OCI-LY1 (cell line): ENCODE measurements around the gene SAMD11.

Source experiments
- H2AFZ ChIP-seq: fragments of 200-600 bp; sonication (generic), shearing (Covaris generic); 2 replicates; pipeline ENCODE4 v1.6.0; 2014; ENCODE audit warnings: antibody characterized with exemption, mild to moderate bottlenecking, low read length
- H3F3A ChIP-seq: fragments of 200-600 bp; sonication (generic), shearing (Covaris generic); 2 replicates; pipeline ENCODE4 v1.6.0; 2014; ENCODE audit warnings: mild to moderate bottlenecking, antibody characterized with exemption, low read length, moderate library complexity; ENCODE audit not compliant: insufficient read depth
- H3K27ac ChIP-seq: fragments of 200-600 bp; sonication (generic); 2 replicates; pipeline ENCODE4 v1.5.1; 2014; ENCODE audit warnings: low read length, mixed run types, mild to moderate bottlenecking, low read depth; ENCODE audit not compliant: poor library complexity, severe bottlenecking
- H3K27me3 ChIP-seq: fragments of 200-600 bp; sonication (generic); 2 replicates; pipeline ENCODE4 v1.6.0; 2014; ENCODE audit warnings: antibody characterized with exemption, mild to moderate bottlenecking, low read length, moderate library complexity; ENCODE audit not compliant: insufficient read depth
- H3K36me3 ChIP-seq: fragments of 200-600 bp; sonication (generic); 2 replicates; pipeline ENCODE4 v1.6.1; 2014; ENCODE audit warnings: mild to moderate bottlenecking, antibody characterized with exemption, low read length, moderate library complexity, mixed read lengths; ENCODE audit not compliant: insufficient read depth
- H3K4me1 ChIP-seq: fragments of 200-600 bp; sonication (generic); 2 replicates; pipeline ENCODE4 v1.5.1; 2014; ENCODE audit warnings: mild to moderate bottlenecking, low read length, moderate library complexity; ENCODE audit not compliant: insufficient read depth, severe bottlenecking
- H3K4me2 ChIP-seq: fragments of 200-600 bp; sonication (generic), shearing (Covaris generic); 2 replicates; pipeline ENCODE4 v1.6.1; 2014; ENCODE audit warnings: low read length
- H3K4me3 ChIP-seq: fragments of 200-600 bp; sonication (generic); 2 replicates; pipeline ENCODE4 v1.5.1; 2014; ENCODE audit warnings: low read length, low read depth, mild to moderate bottlenecking, mixed read lengths; ENCODE audit not compliant: poor library complexity, severe bottlenecking
- H3K79me2 ChIP-seq: fragments of 200-600 bp; shearing (Covaris generic); 2 replicates; pipeline ENCODE4 v1.6.1; 2016; ENCODE audit warnings: mixed run types, low read length, mixed read lengths; ENCODE audit not compliant: insufficient read depth
- H3K9ac ChIP-seq: fragments of 200-600 bp; sonication (generic), shearing (Covaris generic); 2 replicates; pipeline ENCODE4 v1.6.1; 2014; ENCODE audit warnings: mild to moderate bottlenecking, low read length, mixed read lengths
- H3K9me2 ChIP-seq: fragments of 200-600 bp; sonication (generic), shearing (Covaris generic); 2 replicates; pipeline ENCODE4 v1.6.1; 2014; ENCODE audit warnings: low read depth, mild to moderate bottlenecking, low read length, mixed read lengths
- H3K9me3 ChIP-seq: fragments of 200-600 bp; shearing (Covaris generic); 2 replicates; pipeline ENCODE4 v1.6.1; 2014; ENCODE audit warnings: low read length, mixed read lengths
- H4K20me1 ChIP-seq: fragments of 200-600 bp; sonication (generic), shearing (Covaris generic); 2 replicates; pipeline ENCODE4 v1.6.0; 2016; ENCODE audit warnings: mild to moderate bottlenecking, low read length; ENCODE audit not compliant: insufficient read depth
- EZH2 ChIP-seq: fragments of 200-600 bp; sonication (generic), shearing (Covaris generic); IDR thresholded peaks from 2 replicates; pipeline ENCODE4 v1.8.0; 2017; ENCODE audit warnings: borderline replicate concordance, mixed run types, mild to moderate bottlenecking, antibody characterized with exemption, low read length, moderate library complexity, mixed read lengths
- TF ChIP-seq, protein P1 (sequence below): fragments of 200-600 bp; sonication (generic), shearing (Covaris generic); IDR thresholded peaks from 2 replicates; pipeline ENCODE4 v1.5.1; 2017; ENCODE audit warnings: mild to moderate bottlenecking, antibody characterized with exemption, low read length, moderate library complexity, mixed read lengths

SAMD11 gene

DNA sequence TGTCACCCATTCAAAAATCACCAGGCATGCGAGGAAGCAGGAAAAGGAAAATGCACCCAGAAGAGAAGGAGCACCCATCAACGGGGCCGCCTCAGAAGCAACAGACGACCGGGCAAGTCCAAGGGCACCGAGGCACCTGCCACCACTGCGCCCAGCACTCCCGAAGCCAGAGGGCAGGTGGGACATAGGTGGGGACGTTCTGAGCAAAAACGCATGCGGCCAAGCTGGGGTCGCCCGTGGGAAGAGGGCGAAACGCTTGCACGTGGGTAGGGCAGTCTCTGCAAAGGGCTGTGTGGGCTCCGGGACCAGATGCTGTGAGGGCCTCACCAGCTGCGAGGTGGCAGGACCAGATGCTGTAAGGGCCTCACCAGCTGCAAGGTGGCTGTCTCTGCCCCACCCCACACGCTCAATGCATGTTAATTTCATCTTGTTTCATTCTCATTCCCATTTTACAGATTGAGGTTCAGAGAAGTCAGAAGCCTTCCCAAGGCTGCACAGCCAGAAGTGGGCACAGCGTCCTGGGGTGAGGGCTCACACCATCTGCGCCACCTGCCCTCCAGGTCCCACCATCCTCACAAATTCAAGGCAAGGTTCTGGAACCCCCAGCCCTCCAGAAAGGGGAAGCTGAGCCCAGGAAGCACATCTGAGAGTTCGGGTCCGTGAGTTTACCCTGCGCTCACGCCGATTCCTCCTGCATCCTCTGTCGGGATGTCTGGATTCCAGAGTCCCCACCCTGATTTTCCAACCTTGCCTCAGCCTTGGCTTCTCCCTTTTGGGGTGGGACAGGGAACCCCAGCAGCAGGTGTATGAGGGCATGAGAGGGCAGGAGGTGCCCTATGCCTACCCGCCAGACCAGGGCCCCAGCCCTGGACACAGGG is 8.2 kb upstream of the SAMD11 start:
- no peaks in the 10 kb centered on the region for H3K9me2 ChIP-seq
- no peaks in the 10 kb centered on the region for H3K36me3 ChIP-seq
- H3K4me3 ChIP-seq = no peak overlapping the region
- H3K9me3 ChIP-seq = no peaks in the 10 kb centered on the region
- no peak overlapping the region for H2AFZ ChIP-seq
- peaks cover 21% of the 10 kb centered on the region for H3K27me3 ChIP-seq
- no peaks in the 10 kb centered on the region for H4K20me1 ChIP-seq
- H3K79me2 ChIP-seq = no peaks in the 10 kb centered on the region
- no peak overlapping the region for H3K9ac ChIP-seq
- no peak overlapping the region for H3K27ac ChIP-seq
- H3F3A ChIP-seq = no peaks in the 10 kb centered on the region
- no peaks in the 10 kb centered on the region for H3K4me1 ChIP-seq
- no peak overlapping the region for H3K4me2 ChIP-seq
- TF ChIP-seq, protein P1, sequence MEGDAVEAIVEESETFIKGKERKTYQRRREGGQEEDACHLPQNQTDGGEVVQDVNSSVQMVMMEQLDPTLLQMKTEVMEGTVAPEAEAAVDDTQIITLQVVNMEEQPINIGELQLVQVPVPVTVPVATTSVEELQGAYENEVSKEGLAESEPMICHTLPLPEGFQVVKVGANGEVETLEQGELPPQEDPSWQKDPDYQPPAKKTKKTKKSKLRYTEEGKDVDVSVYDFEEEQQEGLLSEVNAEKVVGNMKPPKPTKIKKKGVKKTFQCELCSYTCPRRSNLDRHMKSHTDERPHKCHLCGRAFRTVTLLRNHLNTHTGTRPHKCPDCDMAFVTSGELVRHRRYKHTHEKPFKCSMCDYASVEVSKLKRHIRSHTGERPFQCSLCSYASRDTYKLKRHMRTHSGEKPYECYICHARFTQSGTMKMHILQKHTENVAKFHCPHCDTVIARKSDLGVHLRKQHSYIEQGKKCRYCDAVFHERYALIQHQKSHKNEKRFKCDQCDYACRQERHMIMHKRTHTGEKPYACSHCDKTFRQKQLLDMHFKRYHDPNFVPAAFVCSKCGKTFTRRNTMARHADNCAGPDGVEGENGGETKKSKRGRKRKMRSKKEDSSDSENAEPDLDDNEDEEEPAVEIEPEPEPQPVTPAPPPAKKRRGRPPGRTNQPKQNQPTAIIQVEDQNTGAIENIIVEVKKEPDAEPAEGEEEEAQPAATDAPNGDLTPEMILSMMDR = no peak
- TF ChIP-seq EZH2 = no peak

DNA sequence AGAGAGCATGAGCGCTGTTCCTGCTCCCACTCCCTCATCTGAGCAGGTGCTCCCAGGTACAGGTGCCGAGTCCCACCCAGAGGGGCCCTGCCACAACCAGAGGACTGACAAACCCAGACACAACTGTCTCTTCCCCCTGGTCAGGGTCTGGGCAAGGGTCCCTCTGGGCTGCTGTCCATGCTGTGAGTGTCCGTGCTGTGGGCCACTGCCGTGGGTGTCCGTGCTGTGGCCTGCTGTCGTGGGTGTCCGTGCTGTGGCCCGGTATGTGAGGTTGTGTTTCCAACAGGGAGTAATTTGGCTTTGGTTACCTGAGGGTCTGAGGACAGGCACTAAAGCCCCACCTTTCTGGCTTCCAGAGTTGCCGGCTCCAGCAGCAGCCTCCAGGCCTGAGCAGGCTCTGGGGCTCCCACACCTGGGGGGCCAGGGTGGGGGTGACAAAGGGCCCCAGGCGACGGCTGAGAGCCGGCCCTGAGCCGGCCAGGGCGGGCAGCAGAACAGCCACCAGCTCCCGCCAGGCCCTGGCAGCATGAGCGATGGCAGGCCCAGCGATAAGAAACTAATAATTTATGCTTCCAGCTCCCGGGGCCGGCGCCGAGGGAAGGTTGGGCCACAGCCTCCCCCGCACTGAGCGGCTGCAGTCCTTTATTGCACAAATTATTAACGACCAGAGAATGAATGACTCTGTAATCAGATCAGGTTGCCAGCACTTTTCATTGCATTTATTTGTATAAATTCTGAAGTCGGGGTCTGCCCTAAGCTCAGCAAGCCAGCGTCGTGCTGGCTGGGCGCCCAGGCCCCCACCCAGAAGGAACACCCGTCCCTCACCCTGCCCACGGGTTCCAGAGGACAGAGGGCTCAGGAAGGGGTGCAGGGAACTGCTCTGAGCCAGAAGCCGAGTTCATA is 7.3 kb upstream of the SAMD11 start:
- no peaks in the 10 kb centered on the region for H4K20me1 ChIP-seq
- H3K4me3 ChIP-seq = no peak overlapping the region
- no peaks in the 10 kb centered on the region for H3K36me3 ChIP-seq
- H3K9me2 ChIP-seq = no peaks in the 10 kb centered on the region
- no peaks in the 10 kb centered on the region for H3F3A ChIP-seq
- H3K4me2 ChIP-seq = no peak overlapping the region
- H3K79me2 ChIP-seq = no peaks in the 10 kb centered on the region
- no peaks in the 10 kb centered on the region for H3K9me3 ChIP-seq
- H2AFZ ChIP-seq = no peak overlapping the region
- TF ChIP-seq EZH2 = no peak
- TF ChIP-seq, protein P1 = no peak
- H3K9ac ChIP-seq = no peak overlapping the region
- no peaks in the 10 kb centered on the region for H3K4me1 ChIP-seq
- peaks cover 23% of the 10 kb centered on the region for H3K27me3 ChIP-seq
- H3K27ac ChIP-seq = no peak overlapping the region

DNA sequence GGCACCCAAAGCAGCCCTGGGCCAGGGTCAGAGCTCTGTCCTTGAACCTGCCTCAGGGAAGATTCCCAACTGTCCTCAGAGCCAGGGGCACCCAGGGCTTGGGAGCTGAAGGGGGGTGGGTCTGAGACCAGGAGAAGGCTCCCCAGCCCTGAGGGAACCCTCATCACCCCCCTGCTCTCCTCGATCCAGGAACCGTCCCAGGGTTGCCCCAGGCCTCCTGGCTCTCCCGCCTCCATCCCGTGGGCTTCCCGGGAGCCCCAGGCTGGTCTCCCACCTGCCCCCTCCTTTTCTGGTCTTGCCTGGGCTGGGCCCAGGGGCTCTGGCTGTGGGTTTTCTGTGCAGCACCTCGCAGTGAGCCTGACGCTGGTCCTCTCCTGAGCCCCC is 6.7 kb upstream of the SAMD11 start:
- no peak overlapping the region for H3K4me2 ChIP-seq

More for the DNA sequence above, 6.7 kb upstream of the SAMD11 start:
- Histone ChIP-seq H4K20me1 (no peaks in the 10 kb centered on the region), H3K79me2 (no peaks in the 10 kb centered on the region), H3K9me2 (no peaks in the 10 kb centered on the region), H3K27ac (no peak overlapping the region), H3K36me3 (no peaks in the 10 kb centered on the region), H3K4me1 (no peaks in the 10 kb centered on the region), H3K27me3 (peaks cover 26% of the 10 kb centered on the region), H2AFZ (no peak overlapping the region), H3K9ac (no peak overlapping the region), H3K4me3 (no peak overlapping the region), H3F3A (no peaks in the 10 kb centered on the region), H3K9me3 (no peaks in the 10 kb centered on the region)
- TF ChIP-seq, protein P1 = no peak
- no peak for TF ChIP-seq EZH2
